Heart left ventricle (tissue), 16 donors: ENCODE data around the gene INF2. TPM values are rescaled to one million over a fixed set of nuclear protein-coding genes. Genes with fewer than 3 reads are reported as not detected.
A peak's percentile ranks its signal among the peaks of the same experiment; 100 is the strongest.

Source experiments
- ATAC-seq, 4 donors: fragments of 200-7000 bp; cut with Tn5 transposase; one replicate each; pipeline ENCODE4 v1.9.1; 2020 to 2022; ENCODE audit warnings: moderate library complexity in 4 of 4, mild to moderate bottlenecking in 3 of 4, moderate number of reproducible peaks in 1 of 4
- DNase-seq, 5 donors: peaks; one replicate each; pipeline ENCODE4 v3.0.0-alpha.2; 2020
- H3K27ac ChIP-seq, 12 donors: fragments of 200-600 bp; sonication (generic) in 4 of 12; one replicate each; pipeline versions ENCODE4 v1.5.0 to v1.8.0; 2016 to 2022; ENCODE audit warnings: mild to moderate bottlenecking in 2 of 12
- H3K27me3 ChIP-seq, 9 donors: fragments of 200-600 bp; sonication (generic) in 2 of 9; one replicate each; pipeline versions ENCODE4 v1.5.1 to v1.8.0; 2016 to 2022; ENCODE audit warnings: mild to moderate bottlenecking in 3 of 9
- H3K36me3 ChIP-seq, 9 donors: fragments of 200-600 bp; sonication (generic) in 2 of 9; one replicate each; pipeline versions ENCODE4 v1.5.0 to v1.8.0; 2018 to 2022; ENCODE audit warnings: mild to moderate bottlenecking in 2 of 9
- H3K4me1 ChIP-seq, 12 donors: fragments of 200-600 bp; sonication (generic) in 4 of 12; one replicate each; pipeline versions ENCODE4 v1.5.0 to v1.8.0; 2016 to 2022; ENCODE audit warnings: mild to moderate bottlenecking in 3 of 12
- H3K4me3 ChIP-seq, 12 donors: fragments of 200-600 bp; sonication (generic) in 4 of 12; one replicate each; pipeline versions ENCODE4 v1.5.0 to v1.8.0; 2017 to 2022; ENCODE audit warnings: mild to moderate bottlenecking in 9 of 12, moderate library complexity in 4 of 12
- H3K9me3 ChIP-seq, 12 donors: fragments of 200-600 bp; sonication (generic) in 4 of 12; one replicate each; pipeline versions ENCODE4 v1.5.0 to v1.8.0; 2016 to 2022; ENCODE audit warnings: mild to moderate bottlenecking in 1 of 12
- POLR2A ChIP-seq, 2 donors: fragments of 450-650 bp; IDR thresholded peaks; one replicate each; pipeline ENCODE4 v1.6.1; 2017; ENCODE audit warnings: antibody characterized with exemption in 2 of 2, mild to moderate bottlenecking in 2 of 2, moderate library complexity in 2 of 2
- WGBS, 4 donors: extraction: QIAGEN DNeasy Blood & Tissue Kit in 2 of 4; methylation state at CpG; one replicate each; pipeline versions ENCODE4 v1.1.5 to v1.1.7; 2013 to 2018; 5-methylcytosine and 5-hydroxymethylcytosine counted together
- intact Hi-C, 10 donors: fragments of 100-400 bp; cut with DNase I; formaldehyde crosslinking; loops; one replicate each; pipeline versions ENCODE4 v1.11.1 to v1.14.2; 2022
- polyA plus RNA-seq, 2 donors: library from polyadenylated mRNA; stranded (reverse); fragments of 200-250 nt; gene quantifications; one replicate each; pipeline ENCODE4 v1.2.3, GENCODE V29; 2013
- total RNA-seq, 9 donors: library from RNA; depleted of rRNA in 2 of 9; stranded (reverse); fragments of >200 nt in 2 of 9; fragmentation: NEBNext Ultra II Directional in 3 of 9; extraction: Animal tissue kit (Norgen Biotek cat#: 25700) in 3 of 9; gene quantifications; one replicate each; pipeline versions ENCODE4 v1.1.0 to v1.2.4, GENCODE V29; 2016 to 2023
- TF ChIP-seq, protein P1 (sequence below), 12 donors: fragments of 200-600 bp; sonication (generic) in 4 of 12; IDR thresholded peaks; one replicate each; pipeline versions ENCODE4 v1.5.0 to v1.8.0; 2018 to 2022; ENCODE audit warnings: antibody characterized with exemption in 12 of 12, mild to moderate bottlenecking in 5 of 12
- donor health status: ischemic (EF 13 %, LVEDD 7.1; RV severe dilation, severe dysfunction).
- donor health status: healthy with polysubstance abuse.
- donor health status: DM: no; HTN: yes; CAD: no.
- donor health status: DM: no; HTN: no; CAD: no.
- donor health status: ischemic (EF 25% LVEDD 6.9; RV normal size, moderate dysfunction).
- donor health status: ischemic (EF 25% LVEDD 5.7; RV mildly dilated, moderate dysfunction).
- donor health status: healthy.
- donor health status: DM: yes; HTN: yes; CAD: no.
- donor health status: ischemic (EF 35%, LVEDD 5.7; RV mildly dilated, moderate dysfunction).
- donor health status: nonischemic (EF 11% LVEDD 7.7; RV severe dilation, severe dysfunction).
- donor health status: DM: yes; HTN: yes; CAD: no.
- donor health status: PGD.
- donor health status: ischemic (EF 29% LVEDD 5.4; RV normal size, mild dysfunction).
- donor health status: nonischemic (EF 23%, LVEDD 6.1; RV moderate dilation, normal function).

Gene INF2
- total and polyA plus RNA-seq, 11 donors, result 26.0 to 58.9 (median 28.8) TPM

- ATAC-seq (no peak), DNase-seq (peak in 1 of 5 donors; percentile 24)
- peaks cover 0 to 50% (median 42%) of the 10 kb centered on the region in 9 donors for H3K36me3 ChIP-seq
- H3K27me3 ChIP-seq, result no peaks in the 10 kb centered on the region
- peak overlapping the region in 2 of 12 donors; percentile 21 to 51 for H3K27ac ChIP-seq
- TF ChIP-seq, protein P1, sequence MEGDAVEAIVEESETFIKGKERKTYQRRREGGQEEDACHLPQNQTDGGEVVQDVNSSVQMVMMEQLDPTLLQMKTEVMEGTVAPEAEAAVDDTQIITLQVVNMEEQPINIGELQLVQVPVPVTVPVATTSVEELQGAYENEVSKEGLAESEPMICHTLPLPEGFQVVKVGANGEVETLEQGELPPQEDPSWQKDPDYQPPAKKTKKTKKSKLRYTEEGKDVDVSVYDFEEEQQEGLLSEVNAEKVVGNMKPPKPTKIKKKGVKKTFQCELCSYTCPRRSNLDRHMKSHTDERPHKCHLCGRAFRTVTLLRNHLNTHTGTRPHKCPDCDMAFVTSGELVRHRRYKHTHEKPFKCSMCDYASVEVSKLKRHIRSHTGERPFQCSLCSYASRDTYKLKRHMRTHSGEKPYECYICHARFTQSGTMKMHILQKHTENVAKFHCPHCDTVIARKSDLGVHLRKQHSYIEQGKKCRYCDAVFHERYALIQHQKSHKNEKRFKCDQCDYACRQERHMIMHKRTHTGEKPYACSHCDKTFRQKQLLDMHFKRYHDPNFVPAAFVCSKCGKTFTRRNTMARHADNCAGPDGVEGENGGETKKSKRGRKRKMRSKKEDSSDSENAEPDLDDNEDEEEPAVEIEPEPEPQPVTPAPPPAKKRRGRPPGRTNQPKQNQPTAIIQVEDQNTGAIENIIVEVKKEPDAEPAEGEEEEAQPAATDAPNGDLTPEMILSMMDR (IDR thresholded peaks at IDR 0.05), result no peak
- TF ChIP-seq POLR2A (IDR thresholded peaks at IDR 0.05), result no peak
- H3K4me3 ChIP-seq, result no peak overlapping the region
- intact Hi-C loops, result loop anchor here in 6 of 10 donors (2.0 to 10.0 kb wide), 3 partner anchors 55 to 275 kb away; no protein-coding TSS in a partner anchor
- peaks cover 0 to 12% (median 9%) of the 10 kb centered on the region in 12 donors for H3K4me1 ChIP-seq
- H3K9me3 ChIP-seq, result peaks cover 0 to 14% (median 0%) of the 10 kb centered on the region in 12 donors
- WGBS, 4 donors, result 72 to 81% (median 75%) methylated on average over 18 of the region's 18 CpGs
Measured at GRCh38 chr14:104769324-104770071, 80.1 kb downstream of the INF2 start.

DNA sequence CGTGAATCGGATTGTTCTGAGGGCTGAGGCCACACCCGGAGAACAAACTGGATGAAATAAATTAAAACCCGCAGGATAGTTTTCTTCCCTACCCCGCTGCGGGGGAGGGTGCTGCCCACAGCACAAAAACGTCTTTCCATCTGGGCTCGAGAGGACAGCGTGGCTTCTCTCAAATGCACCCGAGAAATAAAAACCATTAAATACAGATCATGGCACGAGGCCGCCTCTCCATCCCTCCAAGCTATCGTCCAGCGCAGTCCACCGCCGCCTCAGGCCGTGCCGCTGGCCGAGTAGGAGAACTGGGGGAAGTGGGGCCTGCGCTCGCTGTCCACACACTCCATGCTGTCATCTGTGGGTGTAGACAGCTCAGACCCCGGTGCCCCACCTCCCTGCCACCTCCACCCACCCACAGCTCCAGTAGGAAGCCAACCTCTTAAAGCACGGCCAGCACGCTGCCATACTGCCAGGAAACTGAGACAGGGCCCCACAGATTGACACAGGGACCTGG lies 80.7 kb downstream of the INF2 start:
- intact Hi-C loops, result loop anchor here in 1 of 10 donors (2.0 kb wide), 1 partner anchor 55 kb away; no protein-coding TSS in a partner anchor
- no peak for ATAC-seq
- TF ChIP-seq, protein P1 (IDR thresholded peaks at IDR 0.05), result no peak
- no peak for TF ChIP-seq POLR2A (IDR thresholded peaks at IDR 0.05)
- Histone ChIP-seq H3K9me3 (peaks cover 0 to 14% (median 0%) of the 10 kb centered on the region in 12 donors), H3K4me1 (peaks cover 0 to 12% (median 9%) of the 10 kb centered on the region in 12 donors), H3K36me3 (peaks cover 0 to 56% (median 48%) of the 10 kb centered on the region in 9 donors), H3K27me3 (no peaks in the 10 kb centered on the region), H3K4me3 (no peak overlapping the region), H3K27ac (no peak overlapping the region)
- peak in 1 of 5 donors; percentile 16 for DNase-seq
- WGBS, 4 donors, result 84 to 87% (median 86%) methylated on average over 21 to 24 of the region's 24 CpGs

- TF ChIP-seq, protein P1 (IDR thresholded peaks at IDR 0.05), result peak in 7 of 12 donors; percentile 18 to 38 (median 31)
- no peak for TF ChIP-seq POLR2A (IDR thresholded peaks at IDR 0.05)
- Histone ChIP-seq H3K27ac (no peak overlapping the region), H3K4me3 (no peak overlapping the region), H3K36me3 (peaks cover 0 to 62% (median 51%) of the 10 kb centered on the region in 9 donors), H3K27me3 (no peaks in the 10 kb centered on the region), H3K9me3 (peaks cover 0 to 13% (median 0%) of the 10 kb centered on the region in 12 donors), H3K4me1 (peaks cover 0 to 12% (median 9%) of the 10 kb centered on the region in 12 donors)
- ATAC-seq (no peak), DNase-seq (peak in 1 of 5 donors; percentile 31)
- WGBS, 4 donors, result 91 to 97% (median 92%) methylated on average over 3 to 5 of the region's 5 CpGs
- intact Hi-C loops, result loop anchor here in 1 of 10 donors (2.0 kb wide), 1 partner anchor 54 kb away; no protein-coding TSS in a partner anchor
Measured at GRCh38 chr14:104770851-104771272, 81.4 kb downstream of the INF2 start.

GRCh38 chr14:104771374-104771773 lies 82.0 kb downstream of the INF2 start:
- TF ChIP-seq POLR2A (IDR thresholded peaks at IDR 0.05), result no peak
- TF ChIP-seq, protein P1 (IDR thresholded peaks at IDR 0.05), result no peak
- WGBS, 4 donors, result 89 to 100% (median 99%) methylated on average over 1 to 4 of the region's 4 CpGs
- no peak for ATAC-seq

More at GRCh38 chr14:104771374-104771773, 82.0 kb downstream of the INF2 start:
- H3K36me3 ChIP-seq, result peaks cover 0 to 64% (median 52%) of the 10 kb centered on the region in 9 donors
- no peaks in the 10 kb centered on the region for H3K27me3 ChIP-seq
- no peak overlapping the region for H3K27ac ChIP-seq
- peak in 1 of 5 donors; percentile 18 for DNase-seq
- peaks cover 0 to 12% (median 9%) of the 10 kb centered on the region in 12 donors for H3K4me1 ChIP-seq
- intact Hi-C loops, result loop anchor here in 1 of 10 donors (2.0 kb wide), 1 partner anchor 53 kb away; no protein-coding TSS in a partner anchor
- H3K9me3 ChIP-seq, result peaks cover 0 to 8% (median 0%) of the 10 kb centered on the region in 12 donors
- no peak overlapping the region for H3K4me3 ChIP-seq
